ENCODE data around the gene CDC14B. TPM values are rescaled to one million over a fixed set of nuclear protein-coding genes. Genes with fewer than 3 reads are reported as not detected.

The CDC14B gene
- polyA plus RNA-seq, 1 donor from 2014 or later = 7.0 TPM

- H3F3A ChIP-seq (ENCODE audit: insufficient read depth, low read length, poor library complexity, severe bottlenecking) = no peaks in the 10 kb centered on the region
- no peak overlapping the region for H3K9ac ChIP-seq (ENCODE audit: low read length)
- no peaks in the 10 kb centered on the region for H4K20me1 ChIP-seq (ENCODE audit: insufficient read depth)
- H3K4me2 ChIP-seq (ENCODE audit: low read length) = no peak overlapping the region
- no peaks in the 10 kb centered on the region for H3K79me2 ChIP-seq (replicated peaks; ENCODE audit: insufficient read depth, low read length)
- TF ChIP-seq RAD21 (conservative IDR thresholded peaks at IDR 0.05) (no peak), EP300 (conservative IDR thresholded peaks at IDR 0.05; ENCODE audit: poor library complexity, severe bottlenecking) (no peak), MXI1 (conservative IDR thresholded peaks at IDR 0.05; ENCODE audit: poor library complexity, severe bottlenecking) (no peak), CTCF (IDR thresholded peaks at IDR 0.05; ENCODE audit: poor library complexity, severe bottlenecking) (no peak), EZH2 (IDR thresholded peaks at IDR 0.05; ENCODE audit: borderline replicate concordance, insufficient read depth, low read length, poor library complexity, severe bottlenecking) (no peak), POLR2AphosphoS5 (IDR thresholded peaks at IDR 0.05) (no peak), TAF1 (IDR thresholded peaks at IDR 0.05; ENCODE audit: low read depth) (no peak), REST (IDR thresholded peaks at IDR 0.05; ENCODE audit: borderline replicate concordance) (no peak), SMC3 (conservative IDR thresholded peaks at IDR 0.05; ENCODE audit: poor library complexity) (no peak)
- H3K9me2 ChIP-seq (ENCODE audit: insufficient read depth, low read length) = no peaks in the 10 kb centered on the region
- H3K27me3 ChIP-seq (ENCODE audit: insufficient read depth, low read depth, low read length) = no peaks in the 10 kb centered on the region
- H3K9me3 ChIP-seq (ENCODE audit: low read length) = no peaks in the 10 kb centered on the region
- no peak overlapping the region for H2AFZ ChIP-seq (ENCODE audit: low read depth, low read length)
- H3K36me3 ChIP-seq (ENCODE audit: insufficient read depth, low read length) = no peaks in the 10 kb centered on the region
- H3K4me3 ChIP-seq (ENCODE audit: low read length) = no peak overlapping the region
- no peak overlapping the region for H3K27ac ChIP-seq (ENCODE audit: low read length)
These were observed 26.7 kb upstream of the CDC14B start for GRCh38 chr9:96646081-96646991.

GRCh38 chr9:96644137-96644536 lies 24.5 kb upstream of the CDC14B start:
- H3K9me3 ChIP-seq (ENCODE audit: low read length) = no peaks in the 10 kb centered on the region
- no peak overlapping the region for H3K27ac ChIP-seq (ENCODE audit: low read length)
- TF ChIP-seq REST (IDR thresholded peaks at IDR 0.05; ENCODE audit: borderline replicate concordance) = no peak
- H3K36me3 ChIP-seq (ENCODE audit: insufficient read depth, low read length) = no peaks in the 10 kb centered on the region
- H4K20me1 ChIP-seq (ENCODE audit: insufficient read depth) = no peaks in the 10 kb centered on the region
- no peak overlapping the region for H2AFZ ChIP-seq (ENCODE audit: low read depth, low read length)
- H3K9ac ChIP-seq (ENCODE audit: low read length) = no peak overlapping the region
- H3K79me2 ChIP-seq (replicated peaks; ENCODE audit: insufficient read depth, low read length) = no peaks in the 10 kb centered on the region
- H3K4me2 ChIP-seq (ENCODE audit: low read length) = no peak overlapping the region
- H3K4me3 ChIP-seq (ENCODE audit: low read length) = no peak overlapping the region
- H3K27me3 ChIP-seq (ENCODE audit: insufficient read depth, low read depth, low read length) = no peaks in the 10 kb centered on the region
- no peaks in the 10 kb centered on the region for H3K9me2 ChIP-seq (ENCODE audit: insufficient read depth, low read length)
- H3F3A ChIP-seq (ENCODE audit: insufficient read depth, low read length, poor library complexity, severe bottlenecking) = no peaks in the 10 kb centered on the region

All from neural cell (in vitro differentiated cells).